PC-3 (cell line): Measurements from ENCODE around the gene FGFR2. TPM values are rescaled to one million over a fixed set of nuclear protein-coding genes. Genes with fewer than 3 reads are reported as not detected.

ENCODE experiments used
- ATAC-seq: fragments of 200-7000 bp; cut with Tn5 transposase; 2 replicates; pipeline ENCODE4 v1.9.1; 2020; ENCODE audit warnings: mild to moderate bottlenecking, moderate library complexity
- BruUV-seq: library from RNA; stranded (reverse); fragments of 400-500 nt; replicated peaks from 2 replicates; lab custom pipeline; 2021; lab: Mats Ljungman, UMichigan
- CTCF ChIA-PET: fragments of 300-600 bp; sonication (Branson Sonifier 250); formaldehyde crosslinking; loops from one replicate; lab custom pipeline; 2022; ENCODE audit warnings: antibody characterized with exemption; lab: Charles Lee
- POLR2A ChIA-PET: fragments of 300-600 bp; sonication (Branson Sonifier 250); formaldehyde crosslinking; loops from one replicate; lab custom pipeline; 2022; ENCODE audit warnings: antibody characterized with exemption; ENCODE audit not compliant: unreplicated experiment; lab: Charles Lee
- DNase-seq: peaks from one replicate; pipeline ENCODE4 v3.0.0-alpha.2; 2015
- H2AFZ ChIP-seq: fragments of 300-600 bp; sonication (generic); 2 replicates; pipeline ENCODE4 v1.6.0; 2016; ENCODE audit warnings: antibody characterized with exemption, low read length
- H3F3A ChIP-seq: fragments of 300-600 bp; sonication (generic); one replicate; pipeline ENCODE4 v1.6.0; 2017; ENCODE audit warnings: antibody characterized with exemption, low read length, control low read depth, mild to moderate bottlenecking; ENCODE audit not compliant: unreplicated experiment
- H3K27ac ChIP-seq: fragments of 300-600 bp; sonication (generic); 2 replicates; pipeline ENCODE4 v1.5.1; 2016; ENCODE audit warnings: mild to moderate bottlenecking, low read length
- H3K27me3 ChIP-seq: fragments of 300-600 bp; sonication (generic); 2 replicates; pipeline ENCODE4 v1.6.1; 2016; ENCODE audit warnings: low read length, mixed read lengths
- H3K36me3 ChIP-seq: fragments of 300-600 bp; sonication (generic); 2 replicates; pipeline ENCODE4 v1.6.1; 2016; ENCODE audit warnings: low read depth, mixed run types, low read length, mixed read lengths
- H3K4me1 ChIP-seq: fragments of 300-600 bp; sonication (generic); 2 replicates; pipeline ENCODE4 v1.5.1; 2016; ENCODE audit warnings: low read length; ENCODE audit not compliant: insufficient read depth
- H3K4me2 ChIP-seq: fragments of 300-600 bp; sonication (generic); 2 replicates; pipeline ENCODE4 v1.6.0; 2016; ENCODE audit warnings: low read length
- H3K4me3 ChIP-seq: fragments of 300-600 bp; sonication (generic); 2 replicates; pipeline ENCODE4 v1.5.1; 2016; ENCODE audit warnings: mild to moderate bottlenecking, low read length, mixed read lengths
- H3K79me2 ChIP-seq: fragments of 300-600 bp; sonication (generic); 2 replicates; pipeline ENCODE4 v1.6.1; 2017; ENCODE audit warnings: low read length, mixed read lengths
- H3K9ac ChIP-seq: fragments of 300-600 bp; sonication (generic); 2 replicates; pipeline ENCODE4 v1.6.0; 2016; ENCODE audit warnings: mild to moderate bottlenecking, low read length
- H3K9me2 ChIP-seq: fragments of 300-600 bp; sonication (generic); replicated peaks from 2 replicates; pipeline ENCODE4 v1.6.1; 2016; ENCODE audit warnings: mixed run types, low read length, mixed read lengths
- H3K9me3 ChIP-seq: fragments of 300-600 bp; sonication (generic); 2 replicates; pipeline ENCODE4 v1.6.1; 2016; ENCODE audit warnings: low read length, mixed read lengths
- H4K20me1 ChIP-seq: fragments of 300-600 bp; sonication (generic); 2 replicates; pipeline ENCODE4 v1.6.1; 2016; ENCODE audit warnings: low read length, mixed read lengths
- EZH2 ChIP-seq: fragments of 300-600 bp; sonication (generic); IDR thresholded peaks from one replicate; pipeline ENCODE4 v1.6.1; 2017; ENCODE audit warnings: antibody characterized with exemption, mild to moderate bottlenecking, low read length; ENCODE audit not compliant: unreplicated experiment
- EZH2phosphoT487 ChIP-seq: fragments of 300-600 bp; sonication (generic); IDR thresholded peaks from 2 replicates; pipeline ENCODE4 v1.6.1; 2018; ENCODE audit warnings: mild to moderate bottlenecking, antibody characterized with exemption, low read length, borderline replicate concordance
- intact Hi-C: fragments of 100-400 bp; cut with micrococcal nuclease; formaldehyde crosslinking; loops from 2 replicates; pipeline ENCODE4 v1.9.0; 2023
- total RNA-seq: library from RNA; depleted of rRNA; stranded (reverse); fragments of >200 nt; gene quantifications from 2 replicates; pipeline ENCODE4 v1.2.3, GENCODE V29; 2014
- TF ChIP-seq, protein P1 (sequence below): fragments of 300-600 bp; sonication (generic); conservative IDR thresholded peaks from 2 replicates; pipeline ENCODE4 v1.5.1; 2017; ENCODE audit warnings: antibody characterized with exemption, low read depth, mild to moderate bottlenecking, low read length

Gene FGFR2
- total RNA-seq, 1 experiment from 2014 or later: 0.36 TPM

DNA sequence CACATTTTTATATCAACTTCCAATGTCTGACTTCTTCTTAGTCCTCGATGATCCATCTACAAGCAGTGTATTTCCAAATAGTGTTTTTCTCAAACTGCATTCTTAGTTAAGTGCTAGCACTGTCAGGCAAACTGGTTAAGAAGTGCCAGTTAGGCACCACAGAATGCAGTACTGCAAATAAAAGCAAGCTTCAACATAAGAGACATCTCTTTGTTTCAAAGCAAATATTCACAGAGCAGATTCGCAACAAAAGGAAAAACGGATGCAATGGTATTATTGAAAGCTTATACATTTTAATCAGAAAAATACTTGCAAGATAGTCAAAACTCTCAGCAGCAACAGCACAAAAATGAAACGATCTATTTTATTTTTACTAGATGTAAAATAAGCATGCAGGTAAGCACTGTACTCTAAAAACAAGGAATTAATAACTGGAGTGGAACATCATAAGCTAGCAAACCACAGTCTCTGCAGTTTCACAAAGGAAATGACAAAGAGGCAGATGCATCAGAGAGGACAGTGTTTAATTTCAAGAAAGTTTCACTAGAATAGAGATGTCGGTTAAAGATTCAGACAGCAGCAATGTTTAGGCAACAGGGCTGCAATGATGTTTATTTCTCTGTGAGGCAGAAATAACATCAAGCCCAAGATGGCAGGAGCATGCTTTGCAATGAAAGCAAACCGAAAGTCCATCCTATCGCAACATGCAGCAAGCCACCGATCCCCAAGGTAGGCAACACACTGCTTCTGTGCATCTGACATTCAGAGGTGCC, 82.0 kb downstream of the FGFR2 start:
- Histone ChIP-seq H2AFZ (no peak overlapping the region), H3K9me2 (no peaks in the 10 kb centered on the region), H3K9ac (no peak overlapping the region), H3K27ac (no peak overlapping the region), H3K4me3 (no peak overlapping the region), H3K36me3 (no peaks in the 10 kb centered on the region), H3K79me2 (no peaks in the 10 kb centered on the region), H3F3A (no peaks in the 10 kb centered on the region), H3K4me1 (no peaks in the 10 kb centered on the region), H3K9me3 (no peaks in the 10 kb centered on the region), H3K4me2 (no peak overlapping the region), H3K27me3 (peaks cover 57% of the 10 kb centered on the region), H4K20me1 (no peaks in the 10 kb centered on the region)
- ChIA-PET CTCF (no interaction called here), POLR2A (no interaction called here)
- BruUV-seq: no TSS peak
- DNase-seq (no peak), ATAC-seq (no peak)
- intact Hi-C loops: no loop called here
- TF ChIP-seq EZH2 (no peak), EZH2phosphoT487 (no peak)
- TF ChIP-seq, protein P1, sequence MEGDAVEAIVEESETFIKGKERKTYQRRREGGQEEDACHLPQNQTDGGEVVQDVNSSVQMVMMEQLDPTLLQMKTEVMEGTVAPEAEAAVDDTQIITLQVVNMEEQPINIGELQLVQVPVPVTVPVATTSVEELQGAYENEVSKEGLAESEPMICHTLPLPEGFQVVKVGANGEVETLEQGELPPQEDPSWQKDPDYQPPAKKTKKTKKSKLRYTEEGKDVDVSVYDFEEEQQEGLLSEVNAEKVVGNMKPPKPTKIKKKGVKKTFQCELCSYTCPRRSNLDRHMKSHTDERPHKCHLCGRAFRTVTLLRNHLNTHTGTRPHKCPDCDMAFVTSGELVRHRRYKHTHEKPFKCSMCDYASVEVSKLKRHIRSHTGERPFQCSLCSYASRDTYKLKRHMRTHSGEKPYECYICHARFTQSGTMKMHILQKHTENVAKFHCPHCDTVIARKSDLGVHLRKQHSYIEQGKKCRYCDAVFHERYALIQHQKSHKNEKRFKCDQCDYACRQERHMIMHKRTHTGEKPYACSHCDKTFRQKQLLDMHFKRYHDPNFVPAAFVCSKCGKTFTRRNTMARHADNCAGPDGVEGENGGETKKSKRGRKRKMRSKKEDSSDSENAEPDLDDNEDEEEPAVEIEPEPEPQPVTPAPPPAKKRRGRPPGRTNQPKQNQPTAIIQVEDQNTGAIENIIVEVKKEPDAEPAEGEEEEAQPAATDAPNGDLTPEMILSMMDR: no peak

DNA sequence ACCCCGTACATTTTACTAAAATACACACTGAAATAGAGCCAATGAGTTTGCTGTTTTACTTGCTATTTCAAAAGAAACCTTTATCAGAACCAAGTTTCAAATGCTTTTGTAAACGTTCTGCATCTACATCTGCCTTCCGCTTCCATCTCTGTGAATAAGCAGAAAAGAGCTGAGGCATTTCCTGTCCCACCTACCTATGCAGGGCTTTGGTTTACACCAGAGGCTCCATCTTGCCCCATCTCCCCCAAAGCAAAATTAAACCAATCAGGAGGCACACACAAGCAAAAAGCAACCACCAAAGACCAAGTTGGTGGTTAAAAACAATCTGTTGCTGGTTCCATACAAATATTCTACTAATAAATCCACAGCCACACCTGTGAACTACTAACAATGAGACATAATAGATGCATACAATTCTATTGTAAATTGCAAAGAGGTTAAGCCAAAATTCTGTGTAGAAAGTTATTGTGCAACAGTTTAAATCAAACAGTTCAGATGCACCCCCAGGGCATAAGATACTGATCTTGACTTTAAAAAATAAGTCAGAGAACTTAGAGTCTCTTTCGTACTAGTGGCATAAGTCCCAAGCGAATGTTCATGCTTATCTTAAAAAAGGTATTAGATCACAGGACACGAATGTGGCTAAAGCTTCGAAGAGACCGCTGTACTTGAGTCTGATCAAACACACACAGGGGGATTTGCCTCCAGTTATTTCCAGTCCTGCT, 83.9 kb downstream of the FGFR2 start:
- intact Hi-C loops: no loop called here
- CTCF ChIA-PET: no interaction called here
- H3K79me2 ChIP-seq: no peaks in the 10 kb centered on the region

DNA sequence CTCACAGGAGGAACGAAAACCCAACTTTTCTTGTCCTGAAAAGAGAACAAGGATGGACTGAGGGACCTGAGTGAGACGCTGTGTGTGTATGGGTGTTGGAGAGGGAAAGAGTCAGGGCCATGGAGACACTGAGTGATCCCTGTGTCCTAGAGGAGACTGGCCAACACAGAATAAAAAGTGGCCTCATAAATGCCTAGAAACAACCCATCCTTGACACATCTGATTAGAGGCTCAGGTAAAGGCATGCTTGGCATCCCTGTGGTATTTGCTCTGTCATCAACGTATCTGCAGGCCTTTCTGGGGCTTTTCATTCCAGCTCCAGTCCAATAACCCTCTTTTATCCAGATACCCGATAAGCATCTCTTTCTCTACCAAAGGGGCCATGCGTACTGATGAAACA, 86.3 kb downstream of the FGFR2 start:
- ATAC-seq: no peak
- no peaks in the 10 kb centered on the region for H3K36me3 ChIP-seq
- BruUV-seq: no TSS peak
- no peak overlapping the region for H3K4me2 ChIP-seq
- no peaks in the 10 kb centered on the region for H3K9me2 ChIP-seq
- peaks cover 31% of the 10 kb centered on the region for H3K27me3 ChIP-seq
- H3K9me3 ChIP-seq: no peaks in the 10 kb centered on the region
- H3F3A ChIP-seq: no peaks in the 10 kb centered on the region
- CTCF ChIA-PET: no interaction called here
- H3K27ac ChIP-seq: no peak overlapping the region
- no peak overlapping the region for H3K4me3 ChIP-seq
- DNase-seq: no peak
- H2AFZ ChIP-seq: no peak overlapping the region
- no peaks in the 10 kb centered on the region for H3K79me2 ChIP-seq
- no peaks in the 10 kb centered on the region for H4K20me1 ChIP-seq
- TF ChIP-seq EZH2 (no peak), EZH2phosphoT487 (no peak)
- TF ChIP-seq, protein P1: no peak
- intact Hi-C loops: no loop called here
- POLR2A ChIA-PET: no interaction called here
- H3K9ac ChIP-seq: no peak overlapping the region
- H3K4me1 ChIP-seq: no peaks in the 10 kb centered on the region

More for the DNA sequence above, 83.9 kb downstream of the FGFR2 start:
- Histone ChIP-seq H3K9me2 (no peaks in the 10 kb centered on the region), H3K9me3 (no peaks in the 10 kb centered on the region), H3K4me2 (no peak overlapping the region), H3F3A (no peaks in the 10 kb centered on the region), H3K27ac (no peak overlapping the region), H3K27me3 (peaks cover 38% of the 10 kb centered on the region), H3K4me3 (no peak overlapping the region), H3K9ac (no peak overlapping the region), H4K20me1 (no peaks in the 10 kb centered on the region), H3K36me3 (no peaks in the 10 kb centered on the region), H2AFZ (no peak overlapping the region), H3K4me1 (no peaks in the 10 kb centered on the region)
- DNase-seq (no peak), ATAC-seq (no peak)
- no TSS peak for BruUV-seq
- TF ChIP-seq EZH2phosphoT487: no peak
- no peak for TF ChIP-seq EZH2
- POLR2A ChIA-PET: no interaction called here
